RWPE1 (cell line): ENCODE data around the gene AUTS2.

Source experiments
- CTCF ChIA-PET: fragments of 350-600 bp; sonication (Branson Sonifier 250); formaldehyde crosslinking; extraction: SDS; loops from one replicate; lab custom pipeline; 2021; lab: Yijun Ruan, JAX
- POLR2A ChIA-PET: fragments of 400-600 bp; formaldehyde crosslinking; extraction: SDS; loops from one replicate; lab custom pipeline; 2020; ENCODE audit warnings: antibody characterized with exemption; ENCODE audit not compliant: low non-redundant PET; lab: Yijun Ruan, JAX
- DNase-seq: peaks from one replicate; pipeline ENCODE4 v3.0.0; 2012; ENCODE audit warnings: low spot score
- H3K27ac ChIP-seq: fragments of 450-650 bp; 2 replicates; pipeline ENCODE4 v1.5.1; 2017
- TF ChIP-seq, protein P1 (sequence below): fragments of 450-650 bp; conservative IDR thresholded peaks from 2 replicates; pipeline ENCODE4 v1.5.1; 2017; ENCODE audit warnings: low read depth, mild to moderate bottlenecking

The AUTS2 gene

DNA sequence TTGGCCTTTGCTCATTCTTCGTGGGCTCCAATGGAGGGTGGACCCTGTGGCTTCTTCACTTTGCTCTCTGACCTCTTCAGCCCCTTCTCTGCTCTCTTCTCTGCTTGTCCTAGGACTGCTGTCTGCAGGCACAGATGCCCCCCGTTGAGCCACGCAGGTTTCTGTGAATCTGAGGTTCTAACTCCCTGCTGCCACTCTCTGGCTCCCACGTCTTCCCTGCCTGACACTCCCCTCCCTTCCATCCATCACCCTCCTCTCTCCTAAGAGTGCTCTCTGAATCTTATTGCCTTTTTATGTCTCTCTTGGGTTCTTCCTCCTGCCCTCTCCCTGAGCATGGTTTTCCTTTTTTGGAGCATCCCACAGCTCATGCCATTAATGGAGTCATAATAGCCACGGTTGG lies 1034.1 kb downstream of the AUTS2 start:
- ChIA-PET POLR2A (no interaction called here), CTCF (no interaction called here)
- TF ChIP-seq, protein P1, sequence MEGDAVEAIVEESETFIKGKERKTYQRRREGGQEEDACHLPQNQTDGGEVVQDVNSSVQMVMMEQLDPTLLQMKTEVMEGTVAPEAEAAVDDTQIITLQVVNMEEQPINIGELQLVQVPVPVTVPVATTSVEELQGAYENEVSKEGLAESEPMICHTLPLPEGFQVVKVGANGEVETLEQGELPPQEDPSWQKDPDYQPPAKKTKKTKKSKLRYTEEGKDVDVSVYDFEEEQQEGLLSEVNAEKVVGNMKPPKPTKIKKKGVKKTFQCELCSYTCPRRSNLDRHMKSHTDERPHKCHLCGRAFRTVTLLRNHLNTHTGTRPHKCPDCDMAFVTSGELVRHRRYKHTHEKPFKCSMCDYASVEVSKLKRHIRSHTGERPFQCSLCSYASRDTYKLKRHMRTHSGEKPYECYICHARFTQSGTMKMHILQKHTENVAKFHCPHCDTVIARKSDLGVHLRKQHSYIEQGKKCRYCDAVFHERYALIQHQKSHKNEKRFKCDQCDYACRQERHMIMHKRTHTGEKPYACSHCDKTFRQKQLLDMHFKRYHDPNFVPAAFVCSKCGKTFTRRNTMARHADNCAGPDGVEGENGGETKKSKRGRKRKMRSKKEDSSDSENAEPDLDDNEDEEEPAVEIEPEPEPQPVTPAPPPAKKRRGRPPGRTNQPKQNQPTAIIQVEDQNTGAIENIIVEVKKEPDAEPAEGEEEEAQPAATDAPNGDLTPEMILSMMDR: no peak
- H3K27ac ChIP-seq: no peak overlapping the region
- no peak for DNase-seq

DNA sequence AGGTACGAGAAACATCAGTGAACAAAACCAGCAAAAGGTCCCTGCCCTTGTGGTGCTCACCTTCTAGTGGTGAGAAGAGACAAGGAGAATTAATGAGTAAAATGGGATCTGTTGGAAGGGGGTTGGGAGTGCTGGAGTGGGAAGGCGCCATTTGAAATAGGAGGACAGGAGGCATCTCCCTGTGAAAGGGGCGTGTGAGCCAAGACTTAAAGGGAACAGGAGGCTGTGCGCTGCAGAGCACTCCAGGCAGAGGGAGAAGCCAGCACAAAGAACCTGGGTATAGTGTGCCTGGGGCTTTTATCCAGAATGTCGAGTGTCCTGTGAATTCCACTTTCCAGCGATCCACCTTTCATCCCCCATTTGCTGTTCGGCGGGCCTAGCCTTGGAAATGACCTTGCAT lies 1035.8 kb downstream of the AUTS2 start:
- TF ChIP-seq, protein P1: no peak
- ChIA-PET POLR2A (no interaction called here), CTCF (no interaction called here)
- no peak overlapping the region for H3K27ac ChIP-seq
- DNase-seq: no peak

DNA sequence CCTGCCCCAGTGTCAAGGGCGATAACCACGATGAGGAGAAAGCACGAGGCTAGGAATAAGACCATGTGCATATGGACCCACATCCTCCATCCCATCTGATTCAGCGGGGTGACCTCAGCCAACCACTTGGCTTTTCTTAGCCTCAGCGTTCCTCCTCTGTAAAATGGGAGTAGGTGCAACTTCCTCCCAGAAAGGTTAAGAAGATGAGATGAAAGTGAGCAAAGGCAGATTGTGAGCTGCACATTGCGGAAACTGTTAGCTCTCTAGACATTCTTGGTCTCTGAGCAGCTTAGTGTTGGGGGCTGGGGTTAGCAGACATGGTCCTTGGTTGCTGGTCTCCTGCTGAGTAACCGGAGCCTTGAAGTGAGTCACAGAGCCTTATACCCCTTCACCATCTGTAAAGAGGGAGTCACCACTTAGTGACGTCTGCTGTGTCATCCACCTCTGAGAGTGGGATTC lies 1036.4 kb downstream of the AUTS2 start:
- CTCF ChIA-PET: no interaction called here
- DNase-seq: no peak
- H3K27ac ChIP-seq: no peak overlapping the region
- TF ChIP-seq, protein P1: no peak
- POLR2A ChIA-PET: no interaction called here

DNA sequence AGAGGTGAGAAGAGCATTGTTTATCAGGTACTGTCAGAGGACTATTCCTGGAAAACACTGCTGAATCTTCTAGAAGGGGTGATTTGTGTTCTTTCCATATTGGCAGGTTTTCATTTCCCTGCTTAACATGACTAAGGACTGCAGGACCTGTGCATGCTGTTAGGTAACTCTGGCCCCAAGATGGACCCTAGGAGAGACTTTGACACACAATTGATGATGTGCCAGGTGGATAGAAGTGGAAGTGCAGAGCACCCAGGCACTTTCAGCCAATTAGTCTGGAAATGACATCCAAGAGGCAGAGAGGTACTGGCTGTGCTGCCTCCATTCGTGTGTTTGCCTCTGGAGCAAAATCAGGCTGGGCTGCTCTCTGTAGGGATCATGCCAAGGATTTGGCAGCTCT lies 1037.4 kb downstream of the AUTS2 start:
- H3K27ac ChIP-seq: no peak overlapping the region
- no peak for DNase-seq
- TF ChIP-seq, protein P1: no peak
- ChIA-PET POLR2A (no interaction called here), CTCF (no interaction called here)

DNA sequence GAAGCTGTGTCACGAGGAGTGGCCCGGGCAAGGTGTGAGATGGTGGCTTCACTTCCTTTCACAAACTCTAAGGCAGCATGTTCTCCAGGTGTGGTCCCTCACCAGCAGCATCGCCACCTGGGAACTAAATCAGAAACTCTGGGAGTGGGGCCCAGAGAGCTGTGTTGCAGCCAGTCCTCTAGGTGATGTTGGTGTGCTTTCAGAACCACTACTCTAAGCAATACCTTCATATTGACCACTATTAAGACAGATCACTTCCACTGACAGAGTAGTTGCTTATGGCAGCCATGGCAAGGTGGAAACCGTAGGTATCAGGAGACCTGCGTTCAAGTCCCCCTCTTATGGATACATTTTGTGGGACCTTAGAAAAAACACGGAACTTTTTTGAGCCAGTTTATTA lies 1037.9 kb downstream of the AUTS2 start:
- TF ChIP-seq, protein P1: no peak
- CTCF ChIA-PET: no interaction called here
- H3K27ac ChIP-seq: no peak overlapping the region
- DNase-seq: no peak
- POLR2A ChIA-PET: no interaction called here

DNA sequence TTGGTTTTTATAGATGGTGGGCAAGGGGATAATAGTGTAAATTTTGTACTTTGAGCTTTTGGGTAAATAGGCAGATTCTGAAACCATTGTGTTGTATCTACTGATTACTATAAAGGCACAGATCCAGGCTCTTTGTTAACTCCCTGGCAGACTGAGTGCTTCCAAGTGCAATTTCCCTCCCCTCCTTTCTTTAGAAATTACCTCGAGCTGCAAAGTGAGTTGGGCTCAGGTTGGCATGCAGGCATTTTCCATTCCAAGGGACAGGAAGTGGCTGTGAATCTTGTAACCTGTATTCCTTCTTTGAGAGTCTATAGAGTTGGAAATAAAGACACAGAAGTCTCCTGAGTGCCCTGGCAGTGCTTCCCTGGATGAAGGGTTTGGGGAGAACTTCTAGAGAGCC lies 1039.5 kb downstream of the AUTS2 start:
- TF ChIP-seq, protein P1: no peak
- no peak overlapping the region for H3K27ac ChIP-seq
- DNase-seq: no peak
- ChIA-PET CTCF (interaction anchor here (0.6 kb wide), 1 partner anchor 453 kb away, joined by 3 read pairs; no protein-coding TSS in a partner anchor), POLR2A (no interaction called here)
